ENCODE measurements around the gene USP8. TPM values are rescaled to one million over a fixed set of nuclear protein-coding genes. Genes with fewer than 3 reads are reported as not detected.
A peak's percentile ranks its signal among the peaks of the same experiment; 100 is the strongest.
"Not testable (repeated sequence)": the region's sequence is repeated elsewhere in the genome, so short reads cannot be mapped to it uniquely, and the experiment has no call there.

Gene USP8
- polyA plus RNA-seq, 2 of the 4 experiments (the other 2 are of a cell fraction) = 53.1 to 108 TPM

DNA sequence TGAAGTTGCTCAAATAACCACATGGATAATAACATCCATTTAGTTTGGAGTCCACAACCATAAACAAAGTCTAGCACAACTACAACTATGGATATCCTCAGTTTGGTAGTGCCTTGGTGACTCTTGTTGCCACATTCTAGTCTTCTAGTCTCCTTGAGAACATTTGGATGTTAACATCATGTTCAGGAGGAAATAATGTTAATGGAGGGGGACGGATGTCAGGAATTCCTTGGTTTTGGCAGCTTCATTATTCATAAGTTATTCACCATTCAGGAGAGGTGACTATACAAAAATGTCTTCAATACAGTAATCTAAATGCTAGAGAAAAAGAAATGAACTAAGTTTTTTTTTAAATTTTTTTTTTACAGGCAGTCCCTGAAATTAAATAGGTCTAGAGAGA is 42.8 kb upstream of the USP8 start:
- POLR2A ChIA-PET = no interaction called here
- no peak; a peak in 1 of 6 replicates for ATAC-seq
- H3K9me3 ChIP-seq = peaks cover 4% of the 10 kb centered on the region; the same call in 1 of the 3 replicates
- TF ChIP-seq KDM5A (IDR thresholded peaks at IDR 0.05) = no peak
- TF ChIP-seq JUN (IDR thresholded peaks at IDR 0.05) = no peak
- TF ChIP-seq HEYL (CRISPR knock-in tag; IDR thresholded peaks at IDR 0.05) = no peak
- TF ChIP-seq CBX2 (IDR thresholded peaks at IDR 0.05; ENCODE audit: borderline replicate concordance, low read depth) = no peak
- TF ChIP-seq, protein P1, sequence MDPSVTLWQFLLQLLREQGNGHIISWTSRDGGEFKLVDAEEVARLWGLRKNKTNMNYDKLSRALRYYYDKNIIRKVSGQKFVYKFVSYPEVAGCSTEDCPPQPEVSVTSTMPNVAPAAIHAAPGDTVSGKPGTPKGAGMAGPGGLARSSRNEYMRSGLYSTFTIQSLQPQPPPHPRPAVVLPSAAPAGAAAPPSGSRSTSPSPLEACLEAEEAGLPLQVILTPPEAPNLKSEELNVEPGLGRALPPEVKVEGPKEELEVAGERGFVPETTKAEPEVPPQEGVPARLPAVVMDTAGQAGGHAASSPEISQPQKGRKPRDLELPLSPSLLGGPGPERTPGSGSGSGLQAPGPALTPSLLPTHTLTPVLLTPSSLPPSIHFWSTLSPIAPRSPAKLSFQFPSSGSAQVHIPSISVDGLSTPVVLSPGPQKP (IDR thresholded peaks at IDR 0.05; ENCODE audit: low read depth, low read length) = no peak
- H3K27ac ChIP-seq = no peak overlapping the region
- no peak overlapping the region for H3K4me3 ChIP-seq
- no peaks in the 10 kb centered on the region for H3K4me1 ChIP-seq
- DNase-seq (ENCODE audit: low read depth in 1 of 2, low spot score in 1 of 2) = no peak
- 68% methylated on average over 1 of the region's 1 CpG for WGBS (ENCODE audit: missing lambda C conversion rate)
- FAIRE-seq = no peak
- CTCF ChIA-PET = interaction anchor here (1.1 to 1.8 kb wide), 2 partner anchors 9 to 13 kb away, joined by 4 to 7 read pairs; no protein-coding TSS in a partner anchor
- H3K4me2 ChIP-seq = no peak overlapping the region

DNA sequence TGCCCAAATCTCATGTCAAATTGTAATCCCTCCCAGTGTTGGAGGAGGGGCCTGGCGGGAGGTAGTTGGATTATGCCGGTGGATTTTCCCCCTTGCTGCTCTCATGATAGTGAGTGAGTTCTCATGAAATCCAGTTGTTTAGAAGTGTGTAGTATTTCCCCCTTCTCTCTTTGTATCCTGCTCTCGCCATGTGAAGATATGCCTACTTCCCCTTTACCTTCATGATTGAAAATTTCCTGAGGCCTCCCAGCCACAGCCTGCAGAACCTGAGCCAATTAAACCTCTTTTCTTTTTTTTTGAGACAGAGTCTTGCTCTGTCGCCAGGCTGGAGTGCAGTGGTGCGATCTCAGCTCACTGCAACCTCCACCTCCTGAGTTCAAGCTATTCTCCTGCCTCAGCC is 41.8 kb upstream of the USP8 start:
- FAIRE-seq; DNase-seq (ENCODE audit: low read depth in 1 of 2, low spot score in 1 of 2); H3K9me3 ChIP-seq; H3K4me3 ChIP-seq; ATAC-seq; H3K27ac ChIP-seq; H3K4me2 ChIP-seq; POLR2A ChIA-PET; H3K4me1 ChIP-seq: not testable (repeated sequence)
- CTCF ChIA-PET = interaction anchor here (1.8 kb wide), 1 partner anchor 10 kb away, joined by 7 read pairs; no protein-coding TSS in a partner anchor
- WGBS (ENCODE audit: missing lambda C conversion rate) = 92% methylated on average over 5 of the region's 5 CpGs

DNA sequence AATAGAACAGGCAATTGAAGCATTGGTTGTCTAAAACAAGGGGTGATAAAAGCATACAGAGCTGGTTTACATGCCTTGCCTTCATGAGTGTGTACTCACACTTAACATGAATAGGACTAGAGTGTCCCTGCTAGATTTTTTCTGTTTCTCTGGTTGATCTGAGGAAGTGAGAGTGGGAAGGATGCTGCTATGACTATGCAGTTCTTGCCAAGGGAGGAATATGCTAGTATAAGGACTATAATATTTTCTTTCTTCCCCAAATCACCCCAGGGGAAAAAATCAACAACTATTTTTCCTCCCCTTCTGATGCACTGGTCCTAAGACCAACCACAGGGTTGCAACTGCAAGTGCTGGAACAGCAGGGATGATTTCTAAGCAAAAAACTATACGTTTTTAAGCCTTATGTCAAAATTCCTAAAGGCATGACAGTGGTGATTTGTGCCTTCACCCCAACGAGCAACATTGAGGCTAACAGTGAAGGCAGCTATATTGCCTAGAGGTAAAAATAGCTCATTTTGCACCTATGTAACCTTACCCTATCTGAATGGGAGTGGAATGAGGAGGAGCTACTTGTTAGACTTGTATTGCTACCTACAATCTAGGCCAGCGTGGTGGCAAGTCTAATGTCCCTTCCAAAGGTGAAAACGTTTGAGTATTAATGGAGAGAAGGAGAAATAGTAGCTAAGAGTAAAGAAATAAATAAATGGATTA is 33.5 kb upstream of the USP8 start:
- DNase-seq (ENCODE audit: low read depth in 1 of 2, low spot score in 1 of 2) = no peak
- FAIRE-seq = no peak
- ATAC-seq = peak in 1 of 2 experiments; percentile 48; a peak in 3 of 6 replicates
- Histone ChIP-seq H3K27ac (no peak overlapping the region), H3K4me3 (no peak overlapping the region), H3K4me2 (no peak overlapping the region), H3K4me1 (no peaks in the 10 kb centered on the region), H3K9me3 (no peaks in the 10 kb centered on the region)
- CTCF ChIA-PET = no interaction called here
- POLR2A ChIA-PET = interaction anchor here (1.2 kb wide), 1 partner anchor 34 kb away, joined by 3 read pairs; the partner anchor contains the start of gene USP8
- TF ChIP-seq ESRRA (IDR thresholded peaks at IDR 0.05; ENCODE audit: borderline replicate concordance, low read length) = no peak
- no peak for TF ChIP-seq TFCP2L1 (CRISPR knock-in tag; IDR thresholded peaks at IDR 0.05)
- no peak for TF ChIP-seq TP53 (CRISPR knock-in tag; IDR thresholded peaks at IDR 0.05)
- WGBS (ENCODE audit: missing lambda C conversion rate) = 40% methylated on average over 4 of the region's 4 CpGs

DNA sequence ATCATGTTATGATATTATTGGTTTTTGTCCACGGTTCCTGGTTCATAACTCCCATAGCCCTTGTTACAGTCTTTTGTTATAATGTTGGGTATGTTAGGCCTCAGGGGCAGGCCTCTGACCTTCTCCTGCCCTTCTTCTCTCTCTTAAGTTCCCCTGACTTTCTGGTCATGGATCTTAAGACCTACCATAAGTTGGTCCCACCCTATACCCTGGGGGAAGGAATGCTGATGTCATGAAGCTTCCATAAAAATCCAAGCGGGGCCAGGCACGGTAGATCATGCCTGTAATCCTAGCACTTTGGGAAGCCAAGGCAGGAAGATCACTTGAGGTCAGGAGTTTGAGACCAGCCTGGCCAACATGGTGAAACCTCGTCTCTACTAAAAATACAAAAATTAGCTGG is 32.6 kb upstream of the USP8 start:
- H3K27ac ChIP-seq; FAIRE-seq; H3K9me3 ChIP-seq; DNase-seq (ENCODE audit: low read depth in 1 of 2, low spot score in 1 of 2); ATAC-seq; H3K4me2 ChIP-seq; H3K4me1 ChIP-seq; CTCF ChIA-PET; H3K4me3 ChIP-seq: not testable (repeated sequence)
- POLR2A ChIA-PET = interaction anchor here (0.7 to 1.2 kb wide), 2 partner anchors 17 to 33 kb away, joined by 3 to 4 read pairs; partner anchors contain the start of gene USP8
- WGBS (ENCODE audit: missing lambda C conversion rate) = 92% methylated on average over 4 of the region's 4 CpGs

DNA sequence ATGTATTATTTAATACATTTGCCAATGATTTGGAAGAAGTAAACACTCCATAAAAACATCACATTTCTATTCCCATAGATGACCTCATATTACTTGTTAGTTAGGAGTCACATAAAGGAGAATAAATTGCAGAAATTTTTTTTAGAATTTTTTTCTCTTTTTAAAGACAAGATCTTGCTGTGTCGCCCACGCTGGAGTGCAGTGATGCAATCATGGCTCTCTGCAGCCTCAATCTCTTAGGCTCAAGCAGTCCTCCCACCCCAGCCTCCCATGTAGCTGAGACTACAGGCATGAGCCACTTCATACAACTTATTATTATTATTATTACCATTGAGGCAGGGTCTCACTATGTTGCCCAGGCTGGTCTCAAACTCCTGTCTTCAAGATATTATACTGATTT is 12.3 kb upstream of the USP8 start:
- TF ChIP-seq SMC3 (IDR thresholded peaks at IDR 0.05) = no peak
- no peak for TF ChIP-seq FOXS1 (CRISPR knock-in tag; IDR thresholded peaks at IDR 0.05)
- TF ChIP-seq, protein P1 (IDR thresholded peaks at IDR 0.05; ENCODE audit: low read depth, low read length) = no peak
- TF ChIP-seq FOSL2 (IDR thresholded peaks at IDR 0.05) = no peak
- TF ChIP-seq FOSL2 (CRISPR knock-in tag; IDR thresholded peaks at IDR 0.05) = no peak
- TF ChIP-seq MAFK (IDR thresholded peaks at IDR 0.05; ENCODE audit: partially characterized antibody) = no peak
- no peak for TF ChIP-seq BHLHE40 (IDR thresholded peaks at IDR 0.05; ENCODE audit: low read depth, low read length)
- no peak for TF ChIP-seq PHF8 (IDR thresholded peaks at IDR 0.05; ENCODE audit: borderline replicate concordance, low read depth)
- no peak for TF ChIP-seq CHD4 (IDR thresholded peaks at IDR 0.05; ENCODE audit: borderline replicate concordance)
- TF ChIP-seq HEYL (CRISPR knock-in tag; IDR thresholded peaks at IDR 0.05) = no peak
- TF ChIP-seq GATA3 (IDR thresholded peaks at IDR 0.05; ENCODE audit: borderline replicate concordance) = no peak
- TF ChIP-seq HOXB13 (CRISPR knock-in tag; IDR thresholded peaks at IDR 0.05; ENCODE audit: low read depth) = no peak
- Histone ChIP-seq H3K4me3 (no peak overlapping the region), H3K4me1 (no peaks in the 10 kb centered on the region), H3K4me2 (no peak overlapping the region), H3K9me3 (no peaks in the 10 kb centered on the region), H3K27ac (no peak overlapping the region)
- FAIRE-seq (no peak), ATAC-seq (no peak), DNase-seq (ENCODE audit: low read depth in 1 of 2, low spot score in 1 of 2) (no peak)
- POLR2A ChIA-PET = interaction anchor here (1.9 kb wide), 1 partner anchor 13 kb away, joined by 8 read pairs; the partner anchor contains the start of gene USP8
- CTCF ChIA-PET = interaction anchor here (1.0 to 1.3 kb wide), 3 partner anchors 12 to 378 kb away, joined by 3 read pairs; no protein-coding TSS in a partner anchor
- WGBS (ENCODE audit: missing lambda C conversion rate) = 73% methylated on average over 2 of the region's 2 CpGs
